ENCODE data around the gene ZSWIM5. TPM values are rescaled to one million over a fixed set of nuclear protein-coding genes. Genes with fewer than 3 reads are reported as not detected.
A peak's percentile ranks its signal among the peaks of the same experiment; 100 is the strongest.

ZSWIM5 gene
- total and polyA plus RNA-seq, 9 of the 15 experiments (the other 6 are each of a cell fraction or from before 2014, with no cell fraction given): under 0.01 to 0.07 (median 0.03) TPM; not detected in 3

- H3K27me3 ChIP-seq (ENCODE audit: control insufficient read depth in 2 of 2, insufficient read depth in 2 of 2, low read length in 2 of 2): no peaks in the 10 kb centered on the region
- BruUV-seq (replicated peaks): no TSS peak
- H3K9ac ChIP-seq (ENCODE audit: insufficient read depth in 1 of 2, low read depth in 2 of 2, low read length in 2 of 2): peak overlapping the region; percentile 83 to 84
- CTCF ChIA-PET (ENCODE audit: low intra/inter-chr PET ratio): interaction anchor here (0.5 to 4.6 kb wide), 9 partner anchors 178 to 485 kb away, joined by 3 to 58 read pairs (median 5); partner anchors contain the start of genes CCDC163 and MMACHC
- POLR2A ChIA-PET: interaction anchor here (0.6 to 8.7 kb wide), 26 partner anchors 10 to 507 kb away, joined by 3 to 113 read pairs (median 4); partner anchors contain the start of genes BTBD19, EIF2B3, HPDL and MUTYH
- peaks cover 35% of the 10 kb centered on the region for H3K36me3 ChIP-seq (ENCODE audit: control insufficient read depth, insufficient read depth, low read length)
- H3K4me2 ChIP-seq (ENCODE audit: insufficient read depth, low read length): peak overlapping the region; percentile 95
- in situ Hi-C loops (cut with MboI) (loop anchor here (5.0 kb wide), 4 partner anchors 177 to 478 kb away; partner anchors contain the start of gene TESK2), intact Hi-C loops (cut with micrococcal nuclease) (loop anchor here (1.0 to 10.0 kb wide), 6 partner anchors 73 to 560 kb away; partner anchors contain the start of gene ZSWIM5)
- peak; percentile 73 for FAIRE-seq
- no peaks in the 10 kb centered on the region for H3K9me3 ChIP-seq (replicated peaks; ENCODE audit: control insufficient read depth, insufficient read depth, low read depth, low read length)
- H3K4me3 ChIP-seq: peak overlapping the region; percentile 86
- WGBS (ENCODE audit: insufficient coverage, low coverage, missing lambda C conversion rate): 12% methylated on average over 6 of the region's 6 CpGs
- peak; percentile 68 to 91 (median 72) for DNase-seq (ENCODE audit: extremely low read depth in 1 of 4, low spot score in 3 of 4)
- H3K4me1 ChIP-seq (replicated peaks in 1 of 2; ENCODE audit: control insufficient read depth in 2 of 2, insufficient read depth in 2 of 2, low read length in 2 of 2): peaks cover 44 to 48% of the 10 kb centered on the region in 2 experiments
- peaks cover 24% of the 10 kb centered on the region; the same call in 1 of the 2 replicates for H4K20me1 ChIP-seq (replicated peaks; ENCODE audit: control insufficient read depth, insufficient read depth, low read length)
- H3K79me2 ChIP-seq (ENCODE audit: control insufficient read depth, insufficient read depth, low read length): peaks cover 48% of the 10 kb centered on the region
- peak overlapping the region; percentile 85; the same call in 2 of the 3 replicates for H3K27ac ChIP-seq (ENCODE audit: extremely low read depth, low read depth, low read length)
- ATAC-seq: peak; percentile 39
- peaks cover 9% of the 10 kb centered on the region for H3K9me1 ChIP-seq (ENCODE audit: control insufficient read depth, insufficient read depth, low read length)
- no peak overlapping the region for H2AFZ ChIP-seq (ENCODE audit: low read depth, low read length)
- TF ChIP-seq FIP1L1 (IDR thresholded peaks at IDR 0.05; ENCODE audit: low read depth, low read length, poor library complexity, severe bottlenecking) (no peak), ILK (tag; IDR thresholded peaks at IDR 0.05; ENCODE audit: borderline replicate concordance, low read depth) (no peak), ERF (CRISPR knock-in tag; IDR thresholded peaks at IDR 0.05) (0 out of 2 replicates have a peak, but pooled peaks have one; percentile 44), E2F5 (CRISPR knock-in tag; IDR thresholded peaks at IDR 0.05) (0 out of 2 replicates have a peak, but pooled peaks have one; percentile 15)
- TF ChIP-seq, protein P1, sequence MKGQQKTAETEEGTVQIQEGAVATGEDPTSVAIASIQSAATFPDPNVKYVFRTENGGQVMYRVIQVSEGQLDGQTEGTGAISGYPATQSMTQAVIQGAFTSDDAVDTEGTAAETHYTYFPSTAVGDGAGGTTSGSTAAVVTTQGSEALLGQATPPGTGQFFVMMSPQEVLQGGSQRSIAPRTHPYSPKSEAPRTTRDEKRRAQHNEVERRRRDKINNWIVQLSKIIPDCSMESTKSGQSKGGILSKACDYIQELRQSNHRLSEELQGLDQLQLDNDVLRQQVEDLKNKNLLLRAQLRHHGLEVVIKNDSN (CRISPR knock-in tag; IDR thresholded peaks at IDR 0.05): no peak
- TF ChIP-seq, protein P2, sequence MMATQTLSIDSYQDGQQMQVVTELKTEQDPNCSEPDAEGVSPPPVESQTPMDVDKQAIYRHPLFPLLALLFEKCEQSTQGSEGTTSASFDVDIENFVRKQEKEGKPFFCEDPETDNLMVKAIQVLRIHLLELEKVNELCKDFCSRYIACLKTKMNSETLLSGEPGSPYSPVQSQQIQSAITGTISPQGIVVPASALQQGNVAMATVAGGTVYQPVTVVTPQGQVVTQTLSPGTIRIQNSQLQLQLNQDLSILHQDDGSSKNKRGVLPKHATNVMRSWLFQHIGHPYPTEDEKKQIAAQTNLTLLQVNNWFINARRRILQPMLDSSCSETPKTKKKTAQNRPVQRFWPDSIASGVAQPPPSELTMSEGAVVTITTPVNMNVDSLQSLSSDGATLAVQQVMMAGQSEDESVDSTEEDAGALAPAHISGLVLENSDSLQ (IDR thresholded peaks at IDR 0.05): no peak
- TF ChIP-seq, protein P3, sequence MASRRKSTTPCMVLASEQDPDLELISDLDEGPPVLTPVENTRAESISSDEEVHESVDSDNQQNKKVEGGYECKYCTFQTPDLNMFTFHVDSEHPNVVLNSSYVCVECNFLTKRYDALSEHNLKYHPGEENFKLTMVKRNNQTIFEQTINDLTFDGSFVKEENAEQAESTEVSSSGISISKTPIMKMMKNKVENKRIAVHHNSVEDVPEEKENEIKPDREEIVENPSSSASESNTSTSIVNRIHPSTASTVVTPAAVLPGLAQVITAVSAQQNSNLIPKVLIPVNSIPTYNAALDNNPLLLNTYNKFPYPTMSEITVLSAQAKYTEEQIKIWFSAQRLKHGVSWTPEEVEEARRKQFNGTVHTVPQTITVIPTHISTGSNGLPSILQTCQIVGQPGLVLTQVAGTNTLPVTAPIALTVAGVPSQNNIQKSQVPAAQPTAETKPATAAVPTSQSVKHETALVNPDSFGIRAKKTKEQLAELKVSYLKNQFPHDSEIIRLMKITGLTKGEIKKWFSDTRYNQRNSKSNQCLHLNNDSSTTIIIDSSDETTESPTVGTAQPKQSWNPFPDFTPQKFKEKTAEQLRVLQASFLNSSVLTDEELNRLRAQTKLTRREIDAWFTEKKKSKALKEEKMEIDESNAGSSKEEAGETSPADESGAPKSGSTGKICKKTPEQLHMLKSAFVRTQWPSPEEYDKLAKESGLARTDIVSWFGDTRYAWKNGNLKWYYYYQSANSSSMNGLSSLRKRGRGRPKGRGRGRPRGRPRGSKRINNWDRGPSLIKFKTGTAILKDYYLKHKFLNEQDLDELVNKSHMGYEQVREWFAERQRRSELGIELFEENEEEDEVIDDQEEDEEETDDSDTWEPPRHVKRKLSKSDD (conservative IDR thresholded peaks at IDR 0.05; ENCODE audit: low read length): no peak
These were observed 191.9 kb downstream of the ZSWIM5 start for GRCh38 chr1:45014321-45015028.
